Measurements from ENCODE around the gene PNKD. TPM values are rescaled to one million over a fixed set of nuclear protein-coding genes. Genes with fewer than 3 reads are reported as not detected.

The PNKD gene
- total RNA-seq, 1 experiment from 2014 or later: 49.8 TPM

- ATAC-seq: no peak
- no peak overlapping the region for H3K4me3 Mint-ChIP-seq
- ChIA-PET POLR2A (interaction anchor here (0.5 kb wide), 1 partner anchor 1698 kb away, joined by 4 read pairs; no protein-coding TSS in a partner anchor), CTCF (interaction anchor here (0.6 to 1.7 kb wide), 5 partner anchors 9 to 114 kb away, joined by 3 to 5 read pairs (median 3); partner anchors contain the start of genes AAMP and PNKD)
- H3K36me3 Mint-ChIP-seq: peaks cover 1% of the 10 kb centered on the region; the same call in 1 of the 2 replicates
- H3K27ac Mint-ChIP-seq: peak overlapping the region; percentile 84
- no peaks in the 10 kb centered on the region for H3K27me3 Mint-ChIP-seq (ENCODE audit: low read depth)
- H3K9me3 Mint-ChIP-seq: no peaks in the 10 kb centered on the region
- H3K4me1 Mint-ChIP-seq: peaks cover 12% of the 10 kb centered on the region
- DNase-seq (ENCODE audit: low spot score): no peak
- TF ChIP-seq TEAD4 (CRISPR knock-in tag; IDR thresholded peaks at IDR 0.05) (no peak), ATF2 (CRISPR knock-in tag; IDR thresholded peaks at IDR 0.05; ENCODE audit: borderline replicate concordance, low read depth) (no peak), TP53 (CRISPR knock-in tag; IDR thresholded peaks at IDR 0.05) (no peak), PREB (CRISPR knock-in tag; IDR thresholded peaks at IDR 0.05; ENCODE audit: borderline replicate concordance) (no peak), ZNF396 (CRISPR knock-in tag; IDR thresholded peaks at IDR 0.05; ENCODE audit: borderline replicate concordance) (no peak), ZNF416 (CRISPR knock-in tag; IDR thresholded peaks at IDR 0.05) (no peak), ZNF532 (CRISPR knock-in tag; IDR thresholded peaks at IDR 0.05; ENCODE audit: borderline replicate concordance) (no peak), MYBL2 (CRISPR knock-in tag; IDR thresholded peaks at IDR 0.05) (no peak), NFYB (CRISPR knock-in tag; conservative IDR thresholded peaks at IDR 0.05; ENCODE audit: low read depth) (no peak), EMX1 (CRISPR knock-in tag; IDR thresholded peaks at IDR 0.05) (no peak), ZNF423 (CRISPR knock-in tag; IDR thresholded peaks at IDR 0.05) (no peak)
These were observed 12.1 kb downstream of the PNKD start for GRCh38 chr2:218282173-218282991.

- H3K4me1 Mint-ChIP-seq: peaks cover 12% of the 10 kb centered on the region
- ChIA-PET CTCF (no interaction called here), POLR2A (no interaction called here)
- no peak overlapping the region; the same call in 1 of the 2 replicates for H3K27ac Mint-ChIP-seq
- no peak for ATAC-seq
- no peaks in the 10 kb centered on the region for H3K27me3 Mint-ChIP-seq (ENCODE audit: low read depth)
- no peak for DNase-seq (ENCODE audit: low spot score)
- no peak overlapping the region for H3K4me3 Mint-ChIP-seq
- no peaks in the 10 kb centered on the region for H3K9me3 Mint-ChIP-seq
- no peaks in the 10 kb centered on the region; the same call in 1 of the 2 replicates for H3K36me3 Mint-ChIP-seq
- no peak for TF ChIP-seq E2F1 (CRISPR knock-in tag; IDR thresholded peaks at IDR 0.05)
- no peak for TF ChIP-seq CREM (CRISPR knock-in tag; IDR thresholded peaks at IDR 0.05)
- no peak for TF ChIP-seq NFATC4 (CRISPR knock-in tag; IDR thresholded peaks at IDR 0.05)
- no peak for TF ChIP-seq SMAD3 (CRISPR knock-in tag; IDR thresholded peaks at IDR 0.05; ENCODE audit: borderline replicate concordance)
- TF ChIP-seq ARID4B (CRISPR knock-in tag; IDR thresholded peaks at IDR 0.05; ENCODE audit: borderline replicate concordance): no peak
These were observed 13.9 kb downstream of the PNKD start for GRCh38 chr2:218284106-218284811.

All from WTC11 (cell line).